ENCODE data around the gene HOXC5.

DNA sequence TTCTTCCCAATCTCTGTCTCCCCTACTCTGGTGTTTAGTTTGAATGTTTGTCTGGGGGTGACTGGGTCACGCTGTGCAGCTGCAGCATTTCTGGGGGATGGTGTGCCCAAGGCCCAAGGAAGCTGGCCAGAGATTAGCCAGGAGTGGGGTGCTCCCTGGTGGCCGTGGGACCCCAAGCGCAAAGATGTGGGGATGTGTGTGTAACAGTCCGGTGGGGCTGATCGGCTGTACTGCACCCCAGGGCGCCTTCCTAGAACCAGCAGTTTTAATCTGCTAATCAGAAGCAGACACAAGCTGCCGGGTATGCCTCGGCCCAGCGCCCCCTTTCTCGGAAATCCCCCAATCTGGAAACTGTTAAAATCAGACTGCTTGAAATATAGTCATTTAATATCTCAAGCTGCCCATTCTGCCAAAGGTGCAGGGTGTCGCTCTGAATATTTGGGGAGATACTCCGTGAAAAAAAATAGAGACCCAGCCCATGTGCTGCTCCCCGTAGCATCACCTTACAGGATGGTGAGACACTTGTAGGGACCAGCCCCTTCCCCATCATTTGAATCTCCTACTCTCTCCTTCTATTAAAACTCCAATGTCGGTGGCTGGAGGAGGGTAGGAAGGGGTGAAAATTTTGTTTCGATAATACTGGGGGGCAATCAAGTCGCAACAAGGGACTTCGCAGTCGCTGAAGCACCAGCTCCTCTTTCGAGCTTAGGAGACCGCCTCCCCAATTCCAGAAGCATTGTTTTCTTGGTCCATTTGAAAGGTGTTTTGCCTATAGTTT lies 28.6 kb upstream of the HOXC5 start:
- TF ChIP-seq CTCF (IDR thresholded peaks at IDR 0.05) (no peak), EP300 (IDR thresholded peaks at IDR 0.05) (no peak), POLR2A (IDR thresholded peaks at IDR 0.05) (no peak)
